EL (cell line): Measurements from ENCODE around the gene NPR1.
"Not testable (repeated sequence)": the region's sequence is repeated elsewhere in the genome, so short reads cannot be mapped to it uniquely, and the experiment has no call there.

Experiments
- DNase-seq: peaks from one replicate; pipeline ENCODE4 v3.0.0-alpha.2; 2016

NPR1 gene

GRCh38 chr1:153649863-153650235 is 28.6 kb upstream of the NPR1 start:
- no peak for DNase-seq

GRCh38 chr1:153651771-153652170 is 26.7 kb upstream of the NPR1 start:
- no peak for DNase-seq

- peak; percentile 73 for DNase-seq
Measured at GRCh38 chr1:153652805-153653500, 25.5 kb upstream of the NPR1 start.

GRCh38 chr1:153655333-153655732 is 23.2 kb upstream of the NPR1 start:
- DNase-seq = no peak

- peak; percentile 86 for DNase-seq
Measured at GRCh38 chr1:153658400-153659174, 19.9 kb upstream of the NPR1 start, which contains the start of gene SNAPIN. SNAPIN (plus strand) TSS chr1:153658703; CDS start chr1:153658744, 41 bp downstream.

GRCh38 chr1:153659175-153659534 is 19.3 kb upstream of the NPR1 start:
- DNase-seq = no peak

GRCh38 chr1:153659656-153660055 is 18.8 kb upstream of the NPR1 start:
- DNase-seq = no peak

- no peak for DNase-seq
Measured at GRCh38 chr1:153661111-153661708, 17.3 kb upstream of the NPR1 start.

GRCh38 chr1:153662269-153662668 is 16.2 kb upstream of the NPR1 start:
- DNase-seq = no peak

GRCh38 chr1:153663211-153663610 is 15.3 kb upstream of the NPR1 start:
- DNase-seq = peak; percentile 47

- no peak for DNase-seq
Measured at GRCh38 chr1:153667439-153667838, 11.0 kb upstream of the NPR1 start.

GRCh38 chr1:153668672-153669071 is 9.8 kb upstream of the NPR1 start:
- DNase-seq = not testable (repeated sequence)

GRCh38 chr1:153669606-153670005 is 8.9 kb upstream of the NPR1 start:
- DNase-seq = no peak

GRCh38 chr1:153670257-153670858 is 8.1 kb upstream of the NPR1 start:
- no peak for DNase-seq

GRCh38 chr1:153670859-153671627 is 7.4 kb upstream of the NPR1 start, which contains the start of gene ILF2:
ILF2 (minus strand) TSS chr1:153670993; CDS start chr1:153670922, 71 bp downstream.
- DNase-seq = peak; percentile 99

GRCh38 chr1:153671628-153672353 is 6.7 kb upstream of the NPR1 start:
- DNase-seq = peak; percentile 80

- no peak for DNase-seq
Measured at GRCh38 chr1:153673511-153673910, 5.0 kb upstream of the NPR1 start.

GRCh38 chr1:153677718-153678518 is 570 bp upstream of the NPR1 start:
- DNase-seq = peak; percentile 45

- peak; percentile 23 for DNase-seq
Measured at GRCh38 chr1:153679337-153680119, 1.0 kb downstream of the NPR1 start.

- no peak for DNase-seq
Measured at GRCh38 chr1:153680120-153680403, 1.6 kb downstream of the NPR1 start.
